PFSK-1 (cell line): ENCODE measurements around the gene MPZL3.

Experiments used
- FOXP2 ChIP-seq: optimal IDR thresholded peaks from 2 replicates; pipeline ENCODE3; 2011; ENCODE audit warnings: borderline replicate concordance, control low read depth, inconsistent platforms; ENCODE audit not compliant: insufficient read depth; ENCODE audit errors: extremely low read length, extremely low read depth
- POLR2AphosphoS5 ChIP-seq: IDR thresholded peaks from 2 replicates; pipeline ENCODE4 v1.6.1; 2012; ENCODE audit warnings: low read depth, mild to moderate bottlenecking, control low read depth, low read length, moderate library complexity
- SIN3A ChIP-seq: IDR thresholded peaks from 2 replicates; pipeline ENCODE4 v1.6.1; 2012; ENCODE audit warnings: mild to moderate bottlenecking, low read length, moderate library complexity, borderline replicate concordance; ENCODE audit not compliant: insufficient read depth
- TAF1 ChIP-seq: IDR thresholded peaks from 2 replicates; pipeline ENCODE4 v1.6.1; 2012; ENCODE audit warnings: low read length, control low read depth, borderline replicate concordance; ENCODE audit not compliant: insufficient read depth
- TF ChIP-seq, protein P1 (sequence below), 2 experiments: IDR thresholded peaks; 2 replicates each; pipeline versions ENCODE4 v1.6.1 to v1.8.0; 2011 to 2012; ENCODE audit warnings: low read depth in 2 of 2, low read length in 2 of 2, control low read depth in 1 of 2, inconsistent platforms in 1 of 2, mild to moderate bottlenecking in 1 of 2, moderate library complexity in 1 of 2; ENCODE audit not compliant: insufficient read depth in 1 of 2

The MPZL3 gene

DNA sequence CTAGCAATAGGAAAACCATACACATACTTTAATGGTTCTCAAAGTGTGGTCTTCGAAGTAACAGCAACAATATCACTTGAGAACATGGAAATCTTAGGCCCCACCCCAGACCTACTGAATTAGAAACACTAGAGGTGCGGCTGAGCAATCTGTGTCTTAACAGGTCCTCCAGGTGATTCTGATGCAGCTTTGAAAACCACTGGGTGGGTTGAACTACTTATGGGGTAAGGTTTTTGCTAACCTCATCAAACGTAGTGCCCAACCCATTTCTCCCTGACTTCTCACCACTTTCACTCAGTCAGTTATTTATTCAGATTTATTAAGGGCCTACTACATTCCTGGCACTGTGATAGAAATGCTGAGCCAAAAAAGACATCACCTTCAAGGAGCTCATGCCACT, 8.2 kb upstream of the MPZL3 start:
- no peak for TF ChIP-seq SIN3A
- no peak for TF ChIP-seq TAF1
- no peak for TF ChIP-seq FOXP2
- TF ChIP-seq POLR2AphosphoS5 = no peak
- TF ChIP-seq, protein P1, sequence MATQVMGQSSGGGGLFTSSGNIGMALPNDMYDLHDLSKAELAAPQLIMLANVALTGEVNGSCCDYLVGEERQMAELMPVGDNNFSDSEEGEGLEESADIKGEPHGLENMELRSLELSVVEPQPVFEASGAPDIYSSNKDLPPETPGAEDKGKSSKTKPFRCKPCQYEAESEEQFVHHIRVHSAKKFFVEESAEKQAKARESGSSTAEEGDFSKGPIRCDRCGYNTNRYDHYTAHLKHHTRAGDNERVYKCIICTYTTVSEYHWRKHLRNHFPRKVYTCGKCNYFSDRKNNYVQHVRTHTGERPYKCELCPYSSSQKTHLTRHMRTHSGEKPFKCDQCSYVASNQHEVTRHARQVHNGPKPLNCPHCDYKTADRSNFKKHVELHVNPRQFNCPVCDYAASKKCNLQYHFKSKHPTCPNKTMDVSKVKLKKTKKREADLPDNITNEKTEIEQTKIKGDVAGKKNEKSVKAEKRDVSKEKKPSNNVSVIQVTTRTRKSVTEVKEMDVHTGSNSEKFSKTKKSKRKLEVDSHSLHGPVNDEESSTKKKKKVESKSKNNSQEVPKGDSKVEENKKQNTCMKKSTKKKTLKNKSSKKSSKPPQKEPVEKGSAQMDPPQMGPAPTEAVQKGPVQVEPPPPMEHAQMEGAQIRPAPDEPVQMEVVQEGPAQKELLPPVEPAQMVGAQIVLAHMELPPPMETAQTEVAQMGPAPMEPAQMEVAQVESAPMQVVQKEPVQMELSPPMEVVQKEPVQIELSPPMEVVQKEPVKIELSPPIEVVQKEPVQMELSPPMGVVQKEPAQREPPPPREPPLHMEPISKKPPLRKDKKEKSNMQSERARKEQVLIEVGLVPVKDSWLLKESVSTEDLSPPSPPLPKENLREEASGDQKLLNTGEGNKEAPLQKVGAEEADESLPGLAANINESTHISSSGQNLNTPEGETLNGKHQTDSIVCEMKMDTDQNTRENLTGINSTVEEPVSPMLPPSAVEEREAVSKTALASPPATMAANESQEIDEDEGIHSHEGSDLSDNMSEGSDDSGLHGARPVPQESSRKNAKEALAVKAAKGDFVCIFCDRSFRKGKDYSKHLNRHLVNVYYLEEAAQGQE (IDR thresholded peaks at IDR 0.05; ENCODE audit: insufficient read depth in 1 of 2, low read depth in 2 of 2, low read length in 2 of 2) = no peak

DNA sequence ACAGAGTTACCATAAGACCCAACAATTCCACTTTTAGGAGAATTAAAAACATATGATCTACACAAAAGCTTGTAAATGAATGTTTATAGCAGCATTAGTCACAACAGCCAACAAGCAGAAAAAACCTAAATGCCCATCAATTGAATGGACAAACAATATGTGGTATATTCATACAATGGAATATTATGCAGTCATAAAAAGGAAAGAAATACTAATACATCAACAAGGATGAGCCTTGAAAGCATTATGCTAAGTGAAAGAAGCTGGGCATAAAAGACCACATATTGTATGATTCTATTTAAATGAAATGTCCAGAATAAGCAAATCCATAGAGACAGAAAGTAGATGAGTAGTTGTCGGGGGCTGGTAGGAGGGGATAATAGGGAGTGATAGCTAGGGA, 7.0 kb upstream of the MPZL3 start:
- no peak for TF ChIP-seq FOXP2
- no peak for TF ChIP-seq SIN3A
- no peak for TF ChIP-seq TAF1
- TF ChIP-seq POLR2AphosphoS5 = no peak
- TF ChIP-seq, protein P1 (IDR thresholded peaks at IDR 0.05; ENCODE audit: insufficient read depth in 1 of 2, low read depth in 2 of 2, low read length in 2 of 2) = no peak

DNA sequence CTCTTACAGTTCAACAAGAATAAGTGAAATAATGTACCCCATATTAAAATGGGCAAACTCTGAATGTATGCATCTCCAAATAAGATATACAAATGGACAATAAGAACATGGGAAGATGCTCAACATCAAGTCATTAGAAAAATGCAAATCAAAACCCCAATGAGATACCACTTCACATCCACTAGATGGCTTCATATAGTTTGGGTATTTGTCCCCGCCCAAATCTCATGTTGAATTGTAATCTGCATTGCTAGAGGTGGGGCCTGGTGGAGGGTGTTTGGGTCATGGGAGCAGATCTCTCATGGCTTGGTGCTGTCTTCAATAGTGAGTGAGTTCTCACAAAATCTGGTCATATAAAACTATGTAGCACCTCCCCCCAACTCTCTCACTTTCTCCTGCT, 6.2 kb upstream of the MPZL3 start:
- TF ChIP-seq FOXP2 = no peak
- TF ChIP-seq SIN3A = no peak
- TF ChIP-seq, protein P1 (IDR thresholded peaks at IDR 0.05; ENCODE audit: insufficient read depth in 1 of 2, low read depth in 2 of 2, low read length in 2 of 2) = no peak
- TF ChIP-seq TAF1 = no peak
- TF ChIP-seq POLR2AphosphoS5 = no peak

DNA sequence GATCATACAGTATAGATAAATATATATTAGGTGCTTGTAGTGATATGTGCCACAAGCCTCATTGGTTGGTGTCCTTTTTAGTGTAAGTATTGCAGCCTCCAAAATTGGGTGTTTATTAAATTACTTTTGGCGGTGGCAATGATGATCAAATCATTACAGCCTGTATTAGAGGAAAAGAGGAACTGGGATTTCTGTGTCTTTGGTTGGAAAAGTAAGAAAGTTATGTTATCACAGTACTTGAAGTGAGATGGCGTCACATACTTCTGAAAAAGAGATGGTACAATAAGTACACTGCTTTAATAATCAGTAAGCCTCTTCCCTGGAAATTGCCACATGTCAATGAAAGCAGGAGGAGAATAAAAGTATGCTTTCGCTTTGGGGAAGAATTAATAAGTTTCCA, 523 bp upstream of the MPZL3 start:
- no peak for TF ChIP-seq SIN3A
- TF ChIP-seq, protein P1 (IDR thresholded peaks at IDR 0.05; ENCODE audit: insufficient read depth in 1 of 2, low read depth in 2 of 2, low read length in 2 of 2) = no peak
- TF ChIP-seq POLR2AphosphoS5 = no peak
- no peak for TF ChIP-seq TAF1
- TF ChIP-seq FOXP2 = no peak

DNA sequence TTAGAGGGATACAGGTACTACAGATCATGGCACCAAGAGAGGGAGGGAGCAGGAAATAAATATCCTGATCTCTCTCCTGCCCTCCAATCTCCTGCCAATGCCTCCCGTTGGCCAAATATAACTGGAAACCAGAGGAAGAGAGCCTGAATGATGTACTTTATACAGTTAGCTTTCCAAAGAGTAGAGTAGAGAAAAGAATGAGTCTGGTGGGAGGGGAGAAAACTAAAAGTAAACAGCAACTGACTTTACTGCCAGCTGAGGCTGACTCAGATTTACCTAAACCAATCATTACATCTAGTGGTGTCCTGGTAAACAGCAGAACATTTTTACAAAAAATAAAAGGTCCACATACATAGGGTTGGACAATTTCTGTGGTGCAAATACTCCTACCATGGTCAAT, 5.1 kb downstream of the MPZL3 start:
- no peak for TF ChIP-seq SIN3A
